Limb (tissue), 2 donors: Measurements from ENCODE around the gene LNX1.

Source experiments
- DNase-seq, 2 donors: peaks; one replicate each; pipeline ENCODE4 v3.0.0-alpha.2; 2016; ENCODE audit errors: extremely low spot score in 2 of 2

Gene LNX1

GRCh38 chr4:53591372-53591892 is at the start of gene LNX1:
TSS of gene LNX1 (minus strand) at chr4:53591486. CDS start at chr4:53574002, 17,484 bp downstream.
- DNase-seq = no peak

- DNase-seq = peak in 1 of 2 donors; percentile 40
These were observed 49.5 kb upstream of the LNX1 start for GRCh38 chr4:53640576-53641453.

GRCh38 chr4:53638919-53639318 is 47.6 kb upstream of the LNX1 start:
- DNase-seq = no peak

GRCh38 chr4:53637348-53637747 is 46.1 kb upstream of the LNX1 start:
- DNase-seq = no peak

GRCh38 chr4:53635697-53636483 is 44.6 kb upstream of the LNX1 start:
- no peak for DNase-seq

- DNase-seq = no peak
These were observed 42.3 kb upstream of the LNX1 start for GRCh38 chr4:53633608-53634007.

- no peak for DNase-seq
These were observed 38.0 kb upstream of the LNX1 start for GRCh38 chr4:53629296-53629695.

GRCh38 chr4:53626491-53626890 is 35.2 kb upstream of the LNX1 start:
- no peak for DNase-seq

GRCh38 chr4:53625888-53626287 is 34.6 kb upstream of the LNX1 start:
- no peak for DNase-seq

GRCh38 chr4:53622739-53623151 is 31.5 kb upstream of the LNX1 start:
- no peak for DNase-seq

GRCh38 chr4:53620956-53621355 is 29.7 kb upstream of the LNX1 start:
- DNase-seq = no peak

GRCh38 chr4:53619431-53619830 is 28.1 kb upstream of the LNX1 start:
- no peak for DNase-seq

GRCh38 chr4:53618321-53618720 is 27.0 kb upstream of the LNX1 start:
- no peak for DNase-seq

- DNase-seq = no peak
These were observed 25.9 kb upstream of the LNX1 start for GRCh38 chr4:53617101-53617680.

GRCh38 chr4:53616219-53616618 is 24.9 kb upstream of the LNX1 start:
- no peak for DNase-seq

- no peak for DNase-seq
These were observed 23.3 kb upstream of the LNX1 start for GRCh38 chr4:53614591-53614990.

- DNase-seq = no peak
These were observed 22.1 kb upstream of the LNX1 start for GRCh38 chr4:53613428-53613827.

- no peak for DNase-seq
These were observed 17.4 kb upstream of the LNX1 start for GRCh38 chr4:53608649-53609048.

- no peak for DNase-seq
These were observed 17.0 kb upstream of the LNX1 start for GRCh38 chr4:53608242-53608641.

- DNase-seq = no peak
These were observed 14.5 kb upstream of the LNX1 start for GRCh38 chr4:53605783-53606182.

GRCh38 chr4:53602390-53602789 is 11.1 kb upstream of the LNX1 start:
- DNase-seq = no peak

GRCh38 chr4:53601251-53601764 is 10.0 kb upstream of the LNX1 start:
- DNase-seq = peak; percentile 51 to 53
